Measurements from ENCODE around the gene PKD2L2.

PKD2L2 gene

DNA sequence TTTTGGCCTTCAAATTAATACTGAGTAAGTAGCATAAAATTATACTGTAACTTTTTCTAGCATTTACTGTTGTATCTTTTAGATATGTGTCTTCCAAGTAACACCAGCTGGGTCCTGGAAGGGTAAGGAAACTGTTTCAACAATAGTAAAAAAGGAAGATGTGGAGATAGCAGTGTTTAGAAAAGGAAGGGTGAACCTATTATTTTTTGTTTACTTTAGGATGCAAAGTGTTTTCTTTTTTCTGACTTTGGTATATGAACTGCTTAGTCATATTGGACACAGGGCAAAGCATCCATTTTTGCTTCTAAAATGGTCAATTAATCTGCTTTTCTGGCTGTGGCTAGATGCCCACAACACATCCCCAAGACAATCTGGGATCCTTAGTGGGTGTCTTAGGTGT is 5.3 kb downstream of the PKD2L2 start:
- H3K4me1 Mint-ChIP-seq = no peaks in the 10 kb centered on the region
- TF ChIP-seq, protein P1, sequence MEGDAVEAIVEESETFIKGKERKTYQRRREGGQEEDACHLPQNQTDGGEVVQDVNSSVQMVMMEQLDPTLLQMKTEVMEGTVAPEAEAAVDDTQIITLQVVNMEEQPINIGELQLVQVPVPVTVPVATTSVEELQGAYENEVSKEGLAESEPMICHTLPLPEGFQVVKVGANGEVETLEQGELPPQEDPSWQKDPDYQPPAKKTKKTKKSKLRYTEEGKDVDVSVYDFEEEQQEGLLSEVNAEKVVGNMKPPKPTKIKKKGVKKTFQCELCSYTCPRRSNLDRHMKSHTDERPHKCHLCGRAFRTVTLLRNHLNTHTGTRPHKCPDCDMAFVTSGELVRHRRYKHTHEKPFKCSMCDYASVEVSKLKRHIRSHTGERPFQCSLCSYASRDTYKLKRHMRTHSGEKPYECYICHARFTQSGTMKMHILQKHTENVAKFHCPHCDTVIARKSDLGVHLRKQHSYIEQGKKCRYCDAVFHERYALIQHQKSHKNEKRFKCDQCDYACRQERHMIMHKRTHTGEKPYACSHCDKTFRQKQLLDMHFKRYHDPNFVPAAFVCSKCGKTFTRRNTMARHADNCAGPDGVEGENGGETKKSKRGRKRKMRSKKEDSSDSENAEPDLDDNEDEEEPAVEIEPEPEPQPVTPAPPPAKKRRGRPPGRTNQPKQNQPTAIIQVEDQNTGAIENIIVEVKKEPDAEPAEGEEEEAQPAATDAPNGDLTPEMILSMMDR (IDR thresholded peaks at IDR 0.05; ENCODE audit: unreplicated experiment in 3 of 3) = no peak
- H3K9me3 Mint-ChIP-seq = no peaks in the 10 kb centered on the region
- H3K27me3 Mint-ChIP-seq (ENCODE audit: low read depth) = no peaks in the 10 kb centered on the region
- H3K4me3 Mint-ChIP-seq = no peak overlapping the region
- H3K36me3 Mint-ChIP-seq (ENCODE audit: low read depth) = no peaks in the 10 kb centered on the region
- no peak overlapping the region for H3K27ac Mint-ChIP-seq

DNA sequence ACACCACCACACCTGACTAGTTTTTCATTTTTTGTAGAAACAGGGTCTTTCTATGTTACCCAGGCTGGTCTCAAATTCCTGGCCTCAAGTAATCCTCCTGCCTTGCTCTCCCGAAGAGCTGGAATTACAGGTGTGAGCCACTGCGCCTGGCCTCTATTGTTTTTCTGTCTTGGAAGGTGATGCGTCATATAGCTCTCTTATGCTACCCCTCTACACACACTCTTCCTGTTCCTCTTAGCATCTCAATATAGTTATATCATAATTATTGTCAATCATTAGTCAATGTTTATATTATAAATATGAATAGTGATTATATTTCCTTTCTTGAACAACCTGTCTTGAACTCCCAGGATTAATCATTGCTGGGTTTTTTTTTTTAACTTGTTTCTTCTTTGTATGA is 7.3 kb downstream of the PKD2L2 start:
- TF ChIP-seq, protein P1 (IDR thresholded peaks at IDR 0.05; ENCODE audit: unreplicated experiment in 3 of 3) = no peak
- Mint-ChIP-seq H3K4me3 (no peak overlapping the region), H3K27ac (no peak overlapping the region), H3K9me3 (no peaks in the 10 kb centered on the region), H3K4me1 (no peaks in the 10 kb centered on the region), H3K27me3 (ENCODE audit: low read depth) (no peaks in the 10 kb centered on the region), H3K36me3 (ENCODE audit: low read depth) (no peaks in the 10 kb centered on the region)

DNA sequence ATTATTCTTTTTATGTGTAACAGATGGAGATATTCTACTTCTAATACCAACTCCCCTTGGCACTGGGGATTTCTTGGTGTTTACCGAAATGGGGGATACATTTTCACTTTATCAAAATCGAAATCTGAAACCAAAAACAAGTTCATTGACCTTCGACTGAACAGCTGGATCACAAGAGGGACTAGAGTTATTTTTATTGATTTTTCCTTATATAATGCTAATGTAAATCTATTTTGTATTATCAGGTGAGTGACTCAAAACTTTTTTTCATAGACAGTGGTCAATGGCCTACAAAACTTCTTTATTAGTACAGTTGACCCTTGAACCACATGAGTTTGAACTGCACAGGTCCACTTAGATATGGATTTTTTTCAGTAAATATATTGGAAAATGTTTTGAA is 10.2 kb downstream of the PKD2L2 start:
- Mint-ChIP-seq H3K36me3 (ENCODE audit: low read depth) (no peaks in the 10 kb centered on the region), H3K4me1 (no peaks in the 10 kb centered on the region), H3K27ac (no peak overlapping the region), H3K27me3 (ENCODE audit: low read depth) (no peaks in the 10 kb centered on the region), H3K9me3 (no peaks in the 10 kb centered on the region), H3K4me3 (no peak overlapping the region)
- TF ChIP-seq, protein P1 (IDR thresholded peaks at IDR 0.05; ENCODE audit: unreplicated experiment in 3 of 3) = no peak

- H3K27me3 Mint-ChIP-seq (ENCODE audit: low read depth) = no peaks in the 10 kb centered on the region
- no peaks in the 10 kb centered on the region for H3K9me3 Mint-ChIP-seq
- no peaks in the 10 kb centered on the region for H3K36me3 Mint-ChIP-seq (ENCODE audit: low read depth)
- TF ChIP-seq, protein P1 (IDR thresholded peaks at IDR 0.05; ENCODE audit: unreplicated experiment in 3 of 3) = no peak
- no peak overlapping the region for H3K27ac Mint-ChIP-seq
- H3K4me1 Mint-ChIP-seq = no peaks in the 10 kb centered on the region
- H3K4me3 Mint-ChIP-seq = no peak overlapping the region
Measured at GRCh38 chr5:137901011-137901817, 12.0 kb downstream of the PKD2L2 start.

DNA sequence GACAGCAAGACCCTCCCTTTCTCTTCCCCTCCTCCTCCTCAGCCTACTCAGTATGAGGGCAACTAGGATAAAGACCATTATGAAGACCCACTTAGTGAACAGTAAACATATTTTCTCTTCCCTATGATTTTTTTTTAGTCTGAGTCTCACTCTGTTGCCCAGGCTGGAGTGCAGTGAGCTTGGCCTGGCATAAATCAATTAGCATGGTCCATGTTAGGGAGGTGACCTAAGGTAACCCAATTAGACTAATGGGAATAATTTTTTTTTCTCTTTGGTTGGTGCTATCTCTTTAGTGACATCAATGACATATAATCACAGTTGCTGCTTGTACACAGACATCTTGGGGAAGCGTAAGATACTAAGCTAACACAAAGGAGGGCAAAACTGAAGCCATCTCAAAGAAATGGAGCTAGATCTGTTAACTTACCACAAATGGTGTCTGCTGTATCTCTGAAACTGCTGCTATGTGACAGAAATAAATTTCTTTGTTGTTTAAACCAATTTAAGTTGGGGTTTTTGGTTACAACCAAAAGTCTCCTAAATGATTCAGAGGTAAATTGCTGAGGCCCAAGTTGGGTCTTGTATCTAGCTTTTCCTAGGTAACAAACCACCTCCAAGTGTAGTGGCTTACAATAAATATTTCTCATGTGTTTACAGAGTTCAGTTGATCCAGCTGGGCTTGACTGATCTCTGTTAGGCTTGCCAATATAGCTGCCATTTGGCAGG is 13.3 kb downstream of the PKD2L2 start:
- H3K4me1 Mint-ChIP-seq = no peaks in the 10 kb centered on the region
- no peaks in the 10 kb centered on the region for H3K27me3 Mint-ChIP-seq (ENCODE audit: low read depth)
- no peaks in the 10 kb centered on the region for H3K36me3 Mint-ChIP-seq (ENCODE audit: low read depth)
- TF ChIP-seq, protein P1 (IDR thresholded peaks at IDR 0.05; ENCODE audit: unreplicated experiment in 3 of 3) = no peak
- no peak overlapping the region for H3K4me3 Mint-ChIP-seq
- H3K27ac Mint-ChIP-seq = no peak overlapping the region
- H3K9me3 Mint-ChIP-seq = no peaks in the 10 kb centered on the region

All from nephron (organoid).